GM12878 (cell line): Measurements from ENCODE around the gene SPRTN. TPM values are rescaled to one million over a fixed set of nuclear protein-coding genes. Genes with fewer than 3 reads are reported as not detected.

Experiments used
- ATF7 ChIP-seq: fragments of 450-650 bp; IDR thresholded peaks from 2 replicates; pipeline ENCODE4 v1.6.1; 2016; ENCODE audit warnings: low read depth, mild to moderate bottlenecking
- CEBPB ChIP-seq, 2 experiments: fragments of 150-350 bp in 1 of 2; IDR thresholded peaks; 2 replicates each; pipeline ENCODE4 v1.6.1; 2012 to 2014; ENCODE audit warnings: low read depth in 2 of 2, low read length in 2 of 2, borderline replicate concordance in 1 of 2, inconsistent platforms in 1 of 2
- CHD2 ChIP-seq: IDR thresholded peaks from 2 replicates; pipeline ENCODE4 v1.6.1; 2011; ENCODE audit warnings: low read depth, low read length, improper control_type of control experiment, borderline replicate concordance
- CREB1 ChIP-seq: IDR thresholded peaks from 2 replicates; pipeline ENCODE4 v1.6.1; 2012; ENCODE audit warnings: low read depth, mild to moderate bottlenecking, inconsistent platforms
- CREM ChIP-seq: IDR thresholded peaks from 2 replicates; pipeline ENCODE4 v1.6.1; 2014; ENCODE audit warnings: antibody characterized with exemption, low read depth
- ETV6 ChIP-seq, 2 experiments: fragments of 450-650 bp in 1 of 2; IDR thresholded peaks in 1 of 2; conservative IDR thresholded peaks in 1 of 2; 2 replicates each; pipeline ENCODE4 v1.6.1; 2014; ENCODE audit warnings: antibody characterized with exemption in 1 of 2, borderline replicate concordance in 1 of 2, low read depth in 1 of 2, mild to moderate bottlenecking in 1 of 2, moderate library complexity in 1 of 2
- HDAC2 ChIP-seq: fragments of 200-600 bp; sonication (generic); IDR thresholded peaks from 2 replicates; pipeline ENCODE4 v1.6.1; 2017
- HDGF ChIP-seq: fragments of 450-650 bp; IDR thresholded peaks from 2 replicates; pipeline ENCODE4 v1.6.1; 2016; ENCODE audit warnings: antibody characterized with exemption
- IKZF1 ChIP-seq: fragments of 450-650 bp; conservative IDR thresholded peaks from 2 replicates; pipeline ENCODE4 v1.6.1; 2017; ENCODE audit warnings: antibody characterized with exemption, mild to moderate bottlenecking
- KAT2A ChIP-seq: conservative IDR thresholded peaks from 2 replicates; pipeline ENCODE4 v1.6.1; 2011; ENCODE audit warnings: low read depth, low read length; ENCODE audit not compliant: control insufficient read depth
- KDM1A ChIP-seq: fragments of 200-600 bp; sonication (generic); IDR thresholded peaks from 2 replicates; pipeline ENCODE4 v1.6.1; 2016; ENCODE audit warnings: borderline replicate concordance
- MTA2 ChIP-seq: fragments of 450-650 bp; IDR thresholded peaks from 2 replicates; pipeline ENCODE4 v1.6.1; 2016; ENCODE audit warnings: low read depth, mild to moderate bottlenecking, moderate library complexity
- NFYA ChIP-seq: IDR thresholded peaks from 2 replicates; pipeline ENCODE4 v1.6.1; 2011; ENCODE audit warnings: low read depth, mild to moderate bottlenecking, low read length, improper control_type of control experiment, borderline replicate concordance
- NFYB ChIP-seq: IDR thresholded peaks from 2 replicates; pipeline ENCODE4 v1.6.1; 2011; ENCODE audit warnings: low read depth, mild to moderate bottlenecking, low read length, improper control_type of control experiment, moderate library complexity; ENCODE audit not compliant: insufficient read depth
- NRF1 ChIP-seq: conservative IDR thresholded peaks from 2 replicates; pipeline ENCODE4 v1.6.1; 2011; ENCODE audit warnings: mild to moderate bottlenecking, low read depth, low read length, improper control_type of control experiment
- POLR2A ChIP-seq: IDR thresholded peaks from 2 replicates; pipeline ENCODE4 v1.6.1; 2011; ENCODE audit warnings: low read depth, mild to moderate bottlenecking, low read length
- POLR2AphosphoS2 ChIP-seq: IDR thresholded peaks from 2 replicates; pipeline ENCODE4 v1.6.1; 2011; ENCODE audit warnings: low read depth, mild to moderate bottlenecking, low read length, improper control_type of control experiment, moderate library complexity
- RAD51 ChIP-seq: fragments of 450-650 bp; IDR thresholded peaks from 2 replicates; pipeline ENCODE4 v1.6.1; 2016; ENCODE audit warnings: moderate library complexity, mild to moderate bottlenecking, inconsistent platforms
- SIX5 ChIP-seq: IDR thresholded peaks from 2 replicates; pipeline ENCODE4 v1.6.1; 2011; ENCODE audit warnings: mild to moderate bottlenecking, low read depth, low read length, moderate library complexity; ENCODE audit not compliant: severe bottlenecking
- SMAD5 ChIP-seq: IDR thresholded peaks from 2 replicates; pipeline ENCODE4 v1.6.1; 2016; ENCODE audit warnings: antibody characterized with exemption, low read depth
- SMARCA5 ChIP-seq: fragments of 450-650 bp; IDR thresholded peaks from 2 replicates; pipeline ENCODE4 v1.6.1; 2017; ENCODE audit warnings: mild to moderate bottlenecking
- SREBF1 ChIP-seq: IDR thresholded peaks from 2 replicates; pipeline ENCODE4 v1.6.1; 2012; ENCODE audit warnings: mild to moderate bottlenecking, low read length
- SREBF2 ChIP-seq: IDR thresholded peaks from 2 replicates; pipeline ENCODE4 v1.6.1; 2012; ENCODE audit warnings: mild to moderate bottlenecking, low read length
- SRF ChIP-seq, 2 experiments: IDR thresholded peaks; 2 replicates each; pipeline ENCODE4 v1.6.1; 2011; ENCODE audit warnings: low read depth in 2 of 2, low read length in 2 of 2, mild to moderate bottlenecking in 1 of 2, moderate library complexity in 1 of 2
- TBL1XR1 ChIP-seq: IDR thresholded peaks from 2 replicates; pipeline ENCODE4 v1.6.1; 2012; ENCODE audit warnings: low read depth, low read length, improper control_type of control experiment
- ZNF384 ChIP-seq: IDR thresholded peaks from 2 replicates; pipeline ENCODE4 v1.6.1; 2012; ENCODE audit warnings: low read depth, mild to moderate bottlenecking, low read length, improper control_type of control experiment, borderline replicate concordance
- polyA plus RNA-seq, 11 experiments: library from polyadenylated mRNA; depleted of rRNA in 4 of 11; unstranded in 6 of 11; stranded (reverse) in 5 of 11; fragments of >200 nt; fragmentation: Nextera tagmentation in 4 of 11; fragmentation: Illumina TruSeq in 1 of 11; extraction: Ambion mirVana in 4 of 11; extraction: Trizol in 1 of 11; gene quantifications; 1 replicate in 1 of 11; 2 replicates in 10 of 11; pipeline versions ENCODE4 v1.2.1 to v1.2.3, GENCODE V29; 2011 to 2016; ENCODE audit warnings: inconsistent platforms in 2 of 11, missing spikeins in 2 of 11, low read depth in 1 of 11
- total RNA-seq, 4 experiments: library from RNA; depleted of rRNA in 3 of 4; stranded (reverse); fragments of >200 nt in 3 of 4; fragmentation: Illumina TruSeq in 1 of 4; extraction: Trizol in 1 of 4; gene quantifications; 2 replicates each; pipeline versions ENCODE4 v1.2.1 to v1.2.3, GENCODE V29; 2013 to 2021
- TF ChIP-seq, protein P1 (sequence below): fragments of 450-650 bp; IDR thresholded peaks from 2 replicates; pipeline ENCODE4 v1.6.1; 2016; ENCODE audit warnings: mild to moderate bottlenecking
- TF ChIP-seq, protein P2 (sequence below): IDR thresholded peaks from 2 replicates; pipeline ENCODE4 v1.6.1; 2012; ENCODE audit warnings: low read depth, low read length, improper control_type of control experiment
- TF ChIP-seq, protein P3 (sequence below): fragments of 450-650 bp; conservative IDR thresholded peaks from 2 replicates; pipeline ENCODE4 v1.6.1; 2017; ENCODE audit warnings: mild to moderate bottlenecking, moderate library complexity

SPRTN gene
- total and polyA plus RNA-seq, 10 of the 15 experiments (the other 5 are each of a cell fraction or from before 2014, with no cell fraction given) = 4.4 to 16.5 (median 12.1) TPM

DNA sequence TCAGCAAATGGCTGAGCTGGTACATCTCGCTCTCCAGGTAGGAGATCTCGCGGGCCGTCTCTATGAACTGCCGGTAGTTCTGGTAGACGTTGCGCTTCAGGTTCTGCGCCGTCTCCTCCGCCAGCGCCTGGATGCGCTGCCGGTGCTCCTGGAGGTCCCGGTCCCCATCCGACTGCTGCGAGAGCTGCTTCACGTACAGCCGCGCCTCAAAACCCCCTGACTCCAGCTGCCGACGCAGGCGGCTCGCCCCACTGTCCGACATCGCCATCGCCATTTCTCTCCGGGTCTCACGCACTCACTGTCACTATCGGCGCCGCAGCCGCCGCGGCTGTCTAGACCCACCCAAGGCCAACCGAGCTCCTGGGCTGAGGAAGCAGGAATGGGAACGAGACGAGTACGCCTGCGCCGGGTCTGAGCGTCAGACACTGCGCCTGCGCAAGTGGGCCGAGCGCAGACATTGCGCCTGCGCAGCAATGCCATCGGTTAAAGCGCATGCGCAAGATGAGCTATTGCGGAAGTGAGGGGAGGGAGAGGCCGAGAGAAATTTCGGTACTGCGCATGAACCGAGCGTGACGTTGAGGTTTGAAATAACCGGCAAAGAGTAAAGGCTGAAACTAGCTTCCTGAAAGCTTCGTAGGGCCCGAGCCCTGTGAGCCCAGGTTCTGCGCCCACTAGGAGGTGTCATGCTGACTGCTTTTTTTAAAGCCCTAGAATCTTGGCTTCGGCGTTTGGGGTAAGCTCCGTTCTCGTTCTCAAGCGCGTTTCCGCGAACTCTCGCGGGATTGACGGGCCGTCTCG is 422 bp upstream of the SPRTN start, which contains the start of gene EXOC8 (continued):
- TF ChIP-seq HDAC2 = no peak
- TF ChIP-seq SMAD5 = peak; percentile 70; the same call in 1 of the 2 replicates
- TF ChIP-seq ETV6 (conservative IDR thresholded peaks at IDR 0.05 in 1 of 2, IDR thresholded peaks at IDR 0.05 in 1 of 2; ENCODE audit: borderline replicate concordance in 1 of 2, low read depth in 1 of 2) = no peak
- peak; percentile 100 for TF ChIP-seq IKZF1
- TF ChIP-seq POLR2AphosphoS2 = peak; percentile 85
- no peak for TF ChIP-seq MTA2
- TF ChIP-seq SREBF2 = no peak
- TF ChIP-seq ATF7 = peak; percentile 68
- TF ChIP-seq, protein P1, sequence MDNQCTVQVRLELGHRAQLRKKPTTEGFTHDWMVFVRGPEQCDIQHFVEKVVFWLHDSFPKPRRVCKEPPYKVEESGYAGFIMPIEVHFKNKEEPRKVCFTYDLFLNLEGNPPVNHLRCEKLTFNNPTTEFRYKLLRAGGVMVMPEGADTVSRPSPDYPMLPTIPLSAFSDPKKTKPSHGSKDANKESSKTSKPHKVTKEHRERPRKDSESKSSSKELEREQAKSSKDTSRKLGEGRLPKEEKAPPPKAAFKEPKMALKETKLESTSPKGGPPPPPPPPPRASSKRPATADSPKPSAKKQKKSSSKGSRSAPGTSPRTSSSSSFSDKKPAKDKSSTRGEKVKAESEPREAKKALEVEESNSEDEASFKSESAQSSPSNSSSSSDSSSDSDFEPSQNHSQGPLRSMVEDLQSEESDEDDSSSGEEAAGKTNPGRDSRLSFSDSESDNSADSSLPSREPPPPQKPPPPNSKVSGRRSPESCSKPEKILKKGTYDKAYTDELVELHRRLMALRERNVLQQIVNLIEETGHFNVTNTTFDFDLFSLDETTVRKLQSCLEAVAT = no peak
- TF ChIP-seq POLR2A = peak; percentile 88
- no peak for TF ChIP-seq CEBPB (IDR thresholded peaks at IDR 0.05; ENCODE audit: borderline replicate concordance in 1 of 2, low read depth in 2 of 2, low read length in 2 of 2)
- TF ChIP-seq KAT2A = no peak
- no peak for TF ChIP-seq NFYA
- peak; percentile 100 for TF ChIP-seq NRF1
- TF ChIP-seq SMARCA5 = peak; percentile 44; the same call in 1 of the 2 replicates
- no peak for TF ChIP-seq HDGF
- peak; percentile 65; the same call in 1 of the 2 replicates for TF ChIP-seq TBL1XR1
- peak; percentile 99 for TF ChIP-seq CHD2
- no peak for TF ChIP-seq SREBF1
- TF ChIP-seq, protein P2, sequence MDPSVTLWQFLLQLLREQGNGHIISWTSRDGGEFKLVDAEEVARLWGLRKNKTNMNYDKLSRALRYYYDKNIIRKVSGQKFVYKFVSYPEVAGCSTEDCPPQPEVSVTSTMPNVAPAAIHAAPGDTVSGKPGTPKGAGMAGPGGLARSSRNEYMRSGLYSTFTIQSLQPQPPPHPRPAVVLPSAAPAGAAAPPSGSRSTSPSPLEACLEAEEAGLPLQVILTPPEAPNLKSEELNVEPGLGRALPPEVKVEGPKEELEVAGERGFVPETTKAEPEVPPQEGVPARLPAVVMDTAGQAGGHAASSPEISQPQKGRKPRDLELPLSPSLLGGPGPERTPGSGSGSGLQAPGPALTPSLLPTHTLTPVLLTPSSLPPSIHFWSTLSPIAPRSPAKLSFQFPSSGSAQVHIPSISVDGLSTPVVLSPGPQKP = peak; percentile 22; the same call in 1 of the 2 replicates
- TF ChIP-seq CREM = peak; percentile 65
- no peak for TF ChIP-seq RAD51
- TF ChIP-seq NFYB = no peak
- TF ChIP-seq CREB1 = peak; percentile 65; the same call in 1 of the 2 replicates
- no peak for TF ChIP-seq KDM1A
- TF ChIP-seq SIX5 = peak; percentile 20
- TF ChIP-seq ZNF384 = no peak
- TF ChIP-seq SRF (IDR thresholded peaks at IDR 0.05; ENCODE audit: low read depth in 2 of 2, low read length in 2 of 2) = no peak
- TF ChIP-seq, protein P3, sequence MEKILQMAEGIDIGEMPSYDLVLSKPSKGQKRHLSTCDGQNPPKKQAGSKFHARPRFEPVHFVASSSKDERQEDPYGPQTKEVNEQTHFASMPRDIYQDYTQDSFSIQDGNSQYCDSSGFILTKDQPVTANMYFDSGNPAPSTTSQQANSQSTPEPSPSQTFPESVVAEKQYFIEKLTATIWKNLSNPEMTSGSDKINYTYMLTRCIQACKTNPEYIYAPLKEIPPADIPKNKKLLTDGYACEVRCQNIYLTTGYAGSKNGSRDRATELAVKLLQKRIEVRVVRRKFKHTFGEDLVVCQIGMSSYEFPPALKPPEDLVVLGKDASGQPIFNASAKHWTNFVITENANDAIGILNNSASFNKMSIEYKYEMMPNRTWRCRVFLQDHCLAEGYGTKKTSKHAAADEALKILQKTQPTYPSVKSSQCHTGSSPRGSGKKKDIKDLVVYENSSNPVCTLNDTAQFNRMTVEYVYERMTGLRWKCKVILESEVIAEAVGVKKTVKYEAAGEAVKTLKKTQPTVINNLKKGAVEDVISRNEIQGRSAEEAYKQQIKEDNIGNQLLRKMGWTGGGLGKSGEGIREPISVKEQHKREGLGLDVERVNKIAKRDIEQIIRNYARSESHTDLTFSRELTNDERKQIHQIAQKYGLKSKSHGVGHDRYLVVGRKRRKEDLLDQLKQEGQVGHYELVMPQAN = peak; percentile 78
